Ishikawa (cell line): Measurements from ENCODE around the gene CCL14.

Experiments
- CEBPB ChIP-seq: IDR thresholded peaks from 2 replicates; pipeline ENCODE4 v1.6.1; 2012
- MAX ChIP-seq: IDR thresholded peaks from 2 replicates; pipeline ENCODE4 v1.6.1; 2012
- RAD21 ChIP-seq: IDR thresholded peaks from 2 replicates; pipeline ENCODE4 v1.6.1; 2012; ENCODE audit warnings: low read depth
- TAF1 ChIP-seq: IDR thresholded peaks from 2 replicates; pipeline ENCODE4 v1.6.1; 2012; ENCODE audit warnings: low read depth, mild to moderate bottlenecking
- YY1 ChIP-seq: IDR thresholded peaks from 2 replicates; pipeline ENCODE4 v1.6.1; 2012; ENCODE audit warnings: low read depth
- TF ChIP-seq, protein P1 (sequence below): IDR thresholded peaks from 2 replicates; pipeline ENCODE4 v1.6.1; 2012; ENCODE audit warnings: low read depth, mild to moderate bottlenecking

- no peak for TF ChIP-seq YY1
- no peak for TF ChIP-seq MAX
- TF ChIP-seq, protein P1, sequence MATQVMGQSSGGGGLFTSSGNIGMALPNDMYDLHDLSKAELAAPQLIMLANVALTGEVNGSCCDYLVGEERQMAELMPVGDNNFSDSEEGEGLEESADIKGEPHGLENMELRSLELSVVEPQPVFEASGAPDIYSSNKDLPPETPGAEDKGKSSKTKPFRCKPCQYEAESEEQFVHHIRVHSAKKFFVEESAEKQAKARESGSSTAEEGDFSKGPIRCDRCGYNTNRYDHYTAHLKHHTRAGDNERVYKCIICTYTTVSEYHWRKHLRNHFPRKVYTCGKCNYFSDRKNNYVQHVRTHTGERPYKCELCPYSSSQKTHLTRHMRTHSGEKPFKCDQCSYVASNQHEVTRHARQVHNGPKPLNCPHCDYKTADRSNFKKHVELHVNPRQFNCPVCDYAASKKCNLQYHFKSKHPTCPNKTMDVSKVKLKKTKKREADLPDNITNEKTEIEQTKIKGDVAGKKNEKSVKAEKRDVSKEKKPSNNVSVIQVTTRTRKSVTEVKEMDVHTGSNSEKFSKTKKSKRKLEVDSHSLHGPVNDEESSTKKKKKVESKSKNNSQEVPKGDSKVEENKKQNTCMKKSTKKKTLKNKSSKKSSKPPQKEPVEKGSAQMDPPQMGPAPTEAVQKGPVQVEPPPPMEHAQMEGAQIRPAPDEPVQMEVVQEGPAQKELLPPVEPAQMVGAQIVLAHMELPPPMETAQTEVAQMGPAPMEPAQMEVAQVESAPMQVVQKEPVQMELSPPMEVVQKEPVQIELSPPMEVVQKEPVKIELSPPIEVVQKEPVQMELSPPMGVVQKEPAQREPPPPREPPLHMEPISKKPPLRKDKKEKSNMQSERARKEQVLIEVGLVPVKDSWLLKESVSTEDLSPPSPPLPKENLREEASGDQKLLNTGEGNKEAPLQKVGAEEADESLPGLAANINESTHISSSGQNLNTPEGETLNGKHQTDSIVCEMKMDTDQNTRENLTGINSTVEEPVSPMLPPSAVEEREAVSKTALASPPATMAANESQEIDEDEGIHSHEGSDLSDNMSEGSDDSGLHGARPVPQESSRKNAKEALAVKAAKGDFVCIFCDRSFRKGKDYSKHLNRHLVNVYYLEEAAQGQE, result no peak
- no peak for TF ChIP-seq TAF1
- TF ChIP-seq CEBPB, result no peak
- no peak for TF ChIP-seq RAD21
Measured at GRCh38 chr17:36017799-36018198, 31.3 kb upstream of the CCL14 start, which contains the start of gene CCL23.
